ENCODE measurements around the gene LAMA3. TPM values are rescaled to one million over a fixed set of nuclear protein-coding genes. Genes with fewer than 3 reads are reported as not detected.

LAMA3 gene
- total RNA-seq, 3 donors from 2014 or later (not counting 1 experiment from before 2014, with no cell fraction given), result not detected

DNA sequence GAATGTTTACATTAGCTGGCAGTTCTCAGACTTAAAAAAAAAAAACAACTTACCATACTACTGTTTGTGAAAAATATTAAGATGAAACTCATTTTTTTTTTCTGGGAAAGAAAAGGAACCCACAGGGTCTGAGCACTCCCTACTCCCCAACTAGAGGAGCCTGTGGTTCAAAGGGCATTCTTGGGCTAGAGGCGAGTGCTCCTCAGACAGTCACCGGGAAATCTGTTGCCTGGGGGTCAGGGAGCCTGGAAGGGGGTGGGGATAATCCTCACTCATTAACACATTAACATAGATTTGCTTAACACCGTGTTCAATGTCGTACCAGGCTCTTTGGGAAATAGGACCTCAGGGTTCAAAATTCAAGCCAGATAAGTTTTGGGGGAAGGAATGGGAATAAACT is 57.6 kb downstream of the LAMA3 start:
- Histone ChIP-seq H3K4me3 (ENCODE audit: low read length) (no peak overlapping the region), H3K27me3 (ENCODE audit: control insufficient read depth, insufficient read depth, low read length) (no peaks in the 10 kb centered on the region), H3K27ac (ENCODE audit: low read length) (no peak overlapping the region), H3K4me1 (ENCODE audit: control insufficient read depth, insufficient read depth, low read length) (no peaks in the 10 kb centered on the region), H3K36me3 (ENCODE audit: control insufficient read depth, insufficient read depth, low read length) (no peaks in the 10 kb centered on the region), H3K9me3 (ENCODE audit: control insufficient read depth, insufficient read depth, low read length) (no peaks in the 10 kb centered on the region)
- 86% methylated on average over 2 of the region's 4 CpGs for WGBS (ENCODE audit: insufficient coverage)
- Mint-ChIP-seq H3K36me3 (no peaks in the 10 kb centered on the region), H3K27ac (no peak overlapping the region), H3K4me1 (no peaks in the 10 kb centered on the region), H3K4me3 (no peak overlapping the region), H3K9me3 (no peaks in the 10 kb centered on the region), H3K27me3 (ENCODE audit: low read depth in 2 of 2) (peaks cover 20 to 52% of the 10 kb centered on the region in 2 donors)
- intact Hi-C loops (cut with micrococcal nuclease), result no loop called here
- DNase-seq, result no peak
- TF ChIP-seq, protein P1, sequence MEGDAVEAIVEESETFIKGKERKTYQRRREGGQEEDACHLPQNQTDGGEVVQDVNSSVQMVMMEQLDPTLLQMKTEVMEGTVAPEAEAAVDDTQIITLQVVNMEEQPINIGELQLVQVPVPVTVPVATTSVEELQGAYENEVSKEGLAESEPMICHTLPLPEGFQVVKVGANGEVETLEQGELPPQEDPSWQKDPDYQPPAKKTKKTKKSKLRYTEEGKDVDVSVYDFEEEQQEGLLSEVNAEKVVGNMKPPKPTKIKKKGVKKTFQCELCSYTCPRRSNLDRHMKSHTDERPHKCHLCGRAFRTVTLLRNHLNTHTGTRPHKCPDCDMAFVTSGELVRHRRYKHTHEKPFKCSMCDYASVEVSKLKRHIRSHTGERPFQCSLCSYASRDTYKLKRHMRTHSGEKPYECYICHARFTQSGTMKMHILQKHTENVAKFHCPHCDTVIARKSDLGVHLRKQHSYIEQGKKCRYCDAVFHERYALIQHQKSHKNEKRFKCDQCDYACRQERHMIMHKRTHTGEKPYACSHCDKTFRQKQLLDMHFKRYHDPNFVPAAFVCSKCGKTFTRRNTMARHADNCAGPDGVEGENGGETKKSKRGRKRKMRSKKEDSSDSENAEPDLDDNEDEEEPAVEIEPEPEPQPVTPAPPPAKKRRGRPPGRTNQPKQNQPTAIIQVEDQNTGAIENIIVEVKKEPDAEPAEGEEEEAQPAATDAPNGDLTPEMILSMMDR (IDR thresholded peaks at IDR 0.05), result no peak
- ATAC-seq, result no peak

DNA sequence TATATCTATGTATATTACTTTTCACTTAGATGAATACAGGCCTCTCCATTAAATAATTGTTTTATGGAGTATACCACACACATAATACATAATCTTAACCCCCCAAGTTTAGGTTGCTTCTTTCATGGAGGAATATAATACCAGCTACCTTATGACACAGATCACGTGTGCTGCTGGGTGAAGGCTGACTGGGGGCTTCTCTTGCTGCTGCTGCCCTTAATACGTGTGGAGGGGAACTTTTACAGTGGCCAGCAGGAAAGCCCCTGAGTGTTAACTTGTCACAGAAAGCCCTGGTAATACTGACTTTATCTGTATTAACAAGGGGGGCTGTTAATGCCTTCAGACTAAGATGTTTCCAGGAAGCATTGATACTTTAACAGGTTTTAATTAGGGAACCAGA is 63.1 kb downstream of the LAMA3 start:
- no peak overlapping the region for H3K27ac ChIP-seq (ENCODE audit: low read length)
- H3K36me3 Mint-ChIP-seq, result no peaks in the 10 kb centered on the region
- H3K4me1 ChIP-seq (ENCODE audit: control insufficient read depth, insufficient read depth, low read length), result no peaks in the 10 kb centered on the region
- H3K9me3 ChIP-seq (ENCODE audit: control insufficient read depth, insufficient read depth, low read length), result no peaks in the 10 kb centered on the region
- no peak overlapping the region for H3K27ac Mint-ChIP-seq
- 77% methylated on average over 2 of the region's 2 CpGs for WGBS (ENCODE audit: insufficient coverage)
- H3K27me3 Mint-ChIP-seq (ENCODE audit: low read depth in 2 of 2), result peaks cover 8 to 31% of the 10 kb centered on the region in 2 donors
- H3K4me3 Mint-ChIP-seq, result no peak overlapping the region
- no peaks in the 10 kb centered on the region for H3K36me3 ChIP-seq (ENCODE audit: control insufficient read depth, insufficient read depth, low read length)
- H3K27me3 ChIP-seq (ENCODE audit: control insufficient read depth, insufficient read depth, low read length), result no peaks in the 10 kb centered on the region
- H3K9me3 Mint-ChIP-seq, result no peaks in the 10 kb centered on the region
- ATAC-seq (no peak), DNase-seq (no peak)
- TF ChIP-seq, protein P1 (IDR thresholded peaks at IDR 0.05), result no peak
- no peaks in the 10 kb centered on the region for H3K4me1 Mint-ChIP-seq
- intact Hi-C loops (cut with micrococcal nuclease), result no loop called here
- H3K4me3 ChIP-seq (ENCODE audit: low read length), result no peak overlapping the region

DNA sequence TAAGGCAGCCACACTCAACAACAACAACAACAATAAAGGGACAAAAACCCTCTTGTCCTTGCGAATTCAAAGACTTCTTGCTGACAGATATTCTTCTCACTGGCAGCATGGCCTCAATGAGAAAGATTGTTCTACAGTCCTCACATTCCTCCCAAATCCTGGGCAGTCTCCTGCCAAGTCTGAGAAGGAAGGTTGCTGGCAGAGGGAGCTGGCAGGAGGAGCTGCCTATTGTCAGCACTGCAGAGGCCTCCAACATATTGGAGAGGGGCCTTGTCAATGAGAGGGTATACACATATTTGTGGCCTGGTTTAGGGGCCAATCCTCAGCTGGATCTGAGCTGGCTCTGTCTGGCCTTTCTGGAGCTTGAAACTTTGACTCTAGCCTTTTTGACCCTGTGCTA is 63.5 kb downstream of the LAMA3 start:
- Histone ChIP-seq H3K27me3 (ENCODE audit: control insufficient read depth, insufficient read depth, low read length) (no peaks in the 10 kb centered on the region), H3K27ac (ENCODE audit: low read length) (no peak overlapping the region), H3K9me3 (ENCODE audit: control insufficient read depth, insufficient read depth, low read length) (no peaks in the 10 kb centered on the region), H3K36me3 (ENCODE audit: control insufficient read depth, insufficient read depth, low read length) (no peaks in the 10 kb centered on the region), H3K4me1 (ENCODE audit: control insufficient read depth, insufficient read depth, low read length) (no peaks in the 10 kb centered on the region), H3K4me3 (ENCODE audit: low read length) (no peak overlapping the region)
- Mint-ChIP-seq H3K36me3 (no peaks in the 10 kb centered on the region), H3K4me3 (no peak overlapping the region), H3K27me3 (ENCODE audit: low read depth in 2 of 2) (peaks cover 8 to 31% of the 10 kb centered on the region in 2 donors), H3K27ac (no peak overlapping the region), H3K9me3 (no peaks in the 10 kb centered on the region), H3K4me1 (no peaks in the 10 kb centered on the region)
- ATAC-seq, result no peak
- intact Hi-C loops (cut with micrococcal nuclease), result no loop called here
- 93% methylated on average over 1 of the region's 1 CpG for WGBS (ENCODE audit: insufficient coverage)
- no peak for DNase-seq
- TF ChIP-seq, protein P1 (IDR thresholded peaks at IDR 0.05), result no peak

Measured in natural killer cell (primary cell).